GM18505 (cell line): ENCODE measurements around the gene BIRC7.

Experiments used
- ATAC-seq: cut with Tn5 transposase; IDR thresholded peaks from one replicate; pipeline ENCODE4 v1.9.1; 2021; ENCODE audit not compliant: unreplicated experiment
- POLR2A ChIP-seq: IDR thresholded peaks from 4 replicates; pipeline ENCODE4 v1.6.1; 2011; ENCODE audit warnings: borderline replicate concordance; ENCODE audit not compliant: insufficient read depth, insufficient read length; ENCODE audit errors: extremely low read depth

BIRC7 gene

GRCh38 chr20:63194797-63195173 is 40.9 kb upstream of the BIRC7 start:
- no peak for TF ChIP-seq POLR2A
- no peak for ATAC-seq

GRCh38 chr20:63196768-63197470 is 38.8 kb upstream of the BIRC7 start:
- ATAC-seq = no peak

GRCh38 chr20:63198606-63199005 is 37.1 kb upstream of the BIRC7 start:
- no peak for ATAC-seq
- TF ChIP-seq POLR2A = no peak

More at GRCh38 chr20:63196768-63197470, 38.8 kb upstream of the BIRC7 start:
- TF ChIP-seq POLR2A = no peak

- no peak for ATAC-seq
- no peak for TF ChIP-seq POLR2A
Measured at GRCh38 chr20:63202021-63202420, 33.7 kb upstream of the BIRC7 start.

- TF ChIP-seq POLR2A = no peak
- no peak for ATAC-seq
Measured at GRCh38 chr20:63202811-63203526, 32.7 kb upstream of the BIRC7 start.

- TF ChIP-seq POLR2A = no peak
- no peak for ATAC-seq
Measured at GRCh38 chr20:63204362-63204761, 31.3 kb upstream of the BIRC7 start.

GRCh38 chr20:63205896-63206295 is 29.8 kb upstream of the BIRC7 start:
- no peak for ATAC-seq
- no peak for TF ChIP-seq POLR2A

- no peak for ATAC-seq
- TF ChIP-seq POLR2A = no peak
Measured at GRCh38 chr20:63206878-63207277, 28.8 kb upstream of the BIRC7 start.

GRCh38 chr20:63208346-63208909 is 27.3 kb upstream of the BIRC7 start:
- TF ChIP-seq POLR2A = no peak
- no peak for ATAC-seq

GRCh38 chr20:63210011-63210605 is 25.6 kb upstream of the BIRC7 start:
- no peak for TF ChIP-seq POLR2A

GRCh38 chr20:63212393-63212730 is 23.3 kb upstream of the BIRC7 start:
- no peak for TF ChIP-seq POLR2A
- no peak for ATAC-seq

More at GRCh38 chr20:63210011-63210605, 25.6 kb upstream of the BIRC7 start:
- no peak for ATAC-seq

- no peak for ATAC-seq
- no peak for TF ChIP-seq POLR2A
Measured at GRCh38 chr20:63212792-63213191, 22.9 kb upstream of the BIRC7 start.

- TF ChIP-seq POLR2A = no peak
- no peak for ATAC-seq
Measured at GRCh38 chr20:63214514-63214913, 21.2 kb upstream of the BIRC7 start.
